ENCODE data around the gene ACTBL2. TPM values are rescaled to one million over a fixed set of nuclear protein-coding genes. Genes with fewer than 3 reads are reported as not detected.

The ACTBL2 gene
- total RNA-seq, 1 donor from 2014 or later: not detected

DNA sequence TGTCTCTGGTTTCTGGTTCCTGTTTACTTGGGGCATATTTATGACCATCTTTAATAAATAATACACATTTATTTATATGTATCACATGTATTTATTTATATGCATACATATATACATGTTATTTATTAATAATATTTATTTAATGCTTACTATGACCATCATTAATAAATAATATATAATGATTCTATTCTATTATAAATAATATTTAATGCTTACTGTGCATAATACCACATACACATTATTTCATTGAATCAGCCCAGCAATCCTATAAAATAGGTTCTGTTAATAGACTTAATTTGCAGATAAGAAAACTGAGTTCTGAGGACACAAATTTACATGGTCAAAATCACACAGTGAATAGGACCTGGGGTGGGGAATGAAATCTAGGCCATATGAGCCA lies 24.2 kb downstream of the ACTBL2 start:
- Mint-ChIP-seq H3K4me1 (ENCODE audit: low read depth, unreplicated experiment) (peaks cover 8% of the 10 kb centered on the region), H3K27me3 (ENCODE audit: unreplicated experiment) (peaks cover 2% of the 10 kb centered on the region), H3K4me3 (ENCODE audit: unreplicated experiment) (no peak overlapping the region), H3K9me3 (ENCODE audit: unreplicated experiment) (no peaks in the 10 kb centered on the region), H3K27ac (ENCODE audit: unreplicated experiment) (no peak overlapping the region), H3K36me3 (ENCODE audit: unreplicated experiment) (no peaks in the 10 kb centered on the region)
- TF ChIP-seq CTCF (IDR thresholded peaks at IDR 0.05; ENCODE audit: partially characterized antibody, unreplicated experiment): no peak
- no peak for DNase-seq

- no peak overlapping the region for H3K4me3 Mint-ChIP-seq (ENCODE audit: unreplicated experiment)
- TF ChIP-seq CTCF (IDR thresholded peaks at IDR 0.05; ENCODE audit: partially characterized antibody, unreplicated experiment): no peak
- peaks cover 8% of the 10 kb centered on the region for H3K4me1 Mint-ChIP-seq (ENCODE audit: low read depth, unreplicated experiment)
- H3K27ac Mint-ChIP-seq (ENCODE audit: unreplicated experiment): no peak overlapping the region
- H3K9me3 Mint-ChIP-seq (ENCODE audit: unreplicated experiment): no peaks in the 10 kb centered on the region
- H3K36me3 Mint-ChIP-seq (ENCODE audit: unreplicated experiment): no peaks in the 10 kb centered on the region
- no peak for DNase-seq
- peaks cover 2% of the 10 kb centered on the region for H3K27me3 Mint-ChIP-seq (ENCODE audit: unreplicated experiment)
Observed at GRCh38 chr5:57456531-57457135, 26.0 kb downstream of the ACTBL2 start.

- peaks cover 8% of the 10 kb centered on the region for H3K4me1 Mint-ChIP-seq (ENCODE audit: low read depth, unreplicated experiment)
- no peak overlapping the region for H3K4me3 Mint-ChIP-seq (ENCODE audit: unreplicated experiment)
- no peaks in the 10 kb centered on the region for H3K36me3 Mint-ChIP-seq (ENCODE audit: unreplicated experiment)
- TF ChIP-seq CTCF (IDR thresholded peaks at IDR 0.05; ENCODE audit: partially characterized antibody, unreplicated experiment): no peak
- H3K9me3 Mint-ChIP-seq (ENCODE audit: unreplicated experiment): no peaks in the 10 kb centered on the region
- no peak for DNase-seq
- H3K27ac Mint-ChIP-seq (ENCODE audit: unreplicated experiment): no peak overlapping the region
- H3K27me3 Mint-ChIP-seq (ENCODE audit: unreplicated experiment): peaks cover 2% of the 10 kb centered on the region
Observed at GRCh38 chr5:57455511-57456455, 26.8 kb downstream of the ACTBL2 start.

- Mint-ChIP-seq H3K36me3 (ENCODE audit: unreplicated experiment) (no peaks in the 10 kb centered on the region), H3K27ac (ENCODE audit: unreplicated experiment) (no peak overlapping the region), H3K4me3 (ENCODE audit: unreplicated experiment) (no peak overlapping the region)
Observed at GRCh38 chr5:57454896-57455295, 27.7 kb downstream of the ACTBL2 start.

More at GRCh38 chr5:57454896-57455295, 27.7 kb downstream of the ACTBL2 start:
- H3K27me3 Mint-ChIP-seq (ENCODE audit: unreplicated experiment): peaks cover 5% of the 10 kb centered on the region
- no peak for TF ChIP-seq CTCF (IDR thresholded peaks at IDR 0.05; ENCODE audit: partially characterized antibody, unreplicated experiment)
- H3K9me3 Mint-ChIP-seq (ENCODE audit: unreplicated experiment): no peaks in the 10 kb centered on the region
- no peak for DNase-seq
- H3K4me1 Mint-ChIP-seq (ENCODE audit: low read depth, unreplicated experiment): peaks cover 8% of the 10 kb centered on the region

Measured in glutamatergic neuron (in vitro differentiated cells).